Amniotic stem cell (primary cell): ENCODE results near the gene VEGFC.

ENCODE experiments used
- DNase-seq: peaks from one replicate; lab custom pipeline; 2025; lab: John Stamatoyannopoulos, UW

The VEGFC gene

DNA sequence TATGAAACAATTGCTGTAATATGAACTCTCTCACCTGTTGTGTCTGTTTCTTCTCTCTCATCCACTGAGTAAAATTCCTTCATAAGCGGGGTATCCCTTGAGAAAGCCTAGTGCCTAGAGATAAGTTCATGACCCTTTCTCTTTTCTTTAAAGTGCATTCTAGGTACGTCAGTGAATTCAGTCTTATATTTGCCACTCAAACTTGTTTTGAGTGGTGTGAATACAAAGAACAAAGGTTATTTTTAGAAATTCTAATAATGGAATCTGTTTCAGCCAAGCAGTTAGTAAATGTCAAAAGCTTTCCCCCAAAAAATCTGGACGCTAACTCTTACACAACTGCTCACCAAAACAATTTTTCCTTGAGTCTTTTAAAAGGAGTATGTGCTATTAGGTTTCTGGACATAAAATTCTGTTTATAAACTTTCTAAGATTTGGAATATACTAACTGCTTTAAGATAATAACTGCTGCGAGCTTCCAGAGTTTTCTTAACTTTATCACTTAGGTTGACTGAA is 112.0 kb downstream of the VEGFC start:
- DNase-seq: no peak

DNA sequence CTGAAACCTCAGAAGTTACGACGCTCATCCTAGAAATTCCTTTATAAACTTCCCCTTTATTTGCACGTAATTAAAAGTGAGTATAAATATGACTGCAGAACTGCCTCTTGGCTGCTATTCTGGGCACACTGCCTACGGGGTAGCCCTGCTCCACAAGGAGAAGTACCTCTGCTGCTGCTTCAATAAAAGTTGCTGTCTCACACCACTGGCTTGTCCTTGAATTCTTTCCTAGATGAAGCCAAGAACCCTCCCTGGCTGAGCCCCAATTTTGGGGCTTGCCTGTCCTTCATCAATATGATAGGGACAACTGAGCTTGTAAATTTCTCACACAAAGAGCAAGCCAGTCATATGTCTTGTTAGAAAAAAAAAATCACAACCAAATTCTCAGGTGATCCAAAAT is 115.8 kb downstream of the VEGFC start:
- DNase-seq: no peak

DNA sequence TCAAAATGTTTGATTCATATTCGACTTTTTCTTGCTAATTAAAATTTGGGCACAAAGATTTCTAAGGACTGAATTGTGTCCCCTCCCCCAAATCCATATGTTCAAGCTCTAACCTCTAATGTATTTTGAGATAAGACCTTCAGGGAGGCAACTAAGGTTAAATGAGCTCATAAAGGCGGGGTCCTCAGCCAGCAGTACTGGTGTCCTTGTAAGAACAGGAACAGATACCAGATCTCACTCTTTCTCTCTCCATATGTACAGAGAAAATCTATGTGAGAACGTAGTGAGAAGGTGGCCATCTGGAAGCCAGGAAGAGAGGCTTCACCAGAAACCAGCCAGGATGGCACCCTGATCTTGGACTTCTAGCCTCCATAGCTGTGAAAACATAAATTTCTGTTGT is 116.9 kb downstream of the VEGFC start:
- no peak for DNase-seq

DNA sequence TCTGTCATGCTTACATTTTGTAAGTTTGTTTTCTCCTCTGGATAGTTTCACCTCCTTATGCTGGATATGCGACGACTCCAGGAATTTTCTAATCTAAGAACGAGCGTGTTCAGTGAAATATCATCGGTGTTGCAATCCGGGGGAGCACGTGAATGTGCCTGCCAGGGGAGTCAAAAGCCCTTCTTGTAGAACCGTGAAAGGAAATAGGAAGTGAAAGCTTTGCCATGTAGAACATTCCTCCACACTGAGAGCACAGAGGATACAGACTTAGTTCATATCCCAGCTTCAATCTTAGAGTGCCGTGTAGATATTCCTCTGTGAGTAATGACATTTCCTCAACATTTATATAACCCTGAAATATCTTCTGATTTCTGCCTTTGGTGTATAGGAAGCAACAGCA is 121.2 kb downstream of the VEGFC start:
- no peak for DNase-seq

DNA sequence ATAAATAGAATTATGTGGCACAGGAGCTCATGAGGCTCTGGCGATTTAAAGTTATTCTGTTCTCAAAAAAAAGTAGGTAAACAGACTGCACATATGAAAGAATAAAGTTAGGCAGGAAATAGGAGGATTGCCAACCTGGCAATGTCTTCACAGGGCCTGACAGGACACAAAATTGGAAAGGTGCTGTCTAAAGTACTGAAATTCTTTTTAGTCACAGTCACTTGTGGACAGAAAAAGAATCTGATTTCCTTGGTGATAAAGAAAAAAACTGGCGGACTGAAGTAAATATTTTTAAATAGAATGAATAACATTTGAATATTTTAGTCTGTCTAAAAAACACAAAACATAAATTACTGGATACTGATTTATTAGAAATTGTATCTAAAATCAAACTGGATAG is 124.4 kb downstream of the VEGFC start:
- DNase-seq: no peak

DNA sequence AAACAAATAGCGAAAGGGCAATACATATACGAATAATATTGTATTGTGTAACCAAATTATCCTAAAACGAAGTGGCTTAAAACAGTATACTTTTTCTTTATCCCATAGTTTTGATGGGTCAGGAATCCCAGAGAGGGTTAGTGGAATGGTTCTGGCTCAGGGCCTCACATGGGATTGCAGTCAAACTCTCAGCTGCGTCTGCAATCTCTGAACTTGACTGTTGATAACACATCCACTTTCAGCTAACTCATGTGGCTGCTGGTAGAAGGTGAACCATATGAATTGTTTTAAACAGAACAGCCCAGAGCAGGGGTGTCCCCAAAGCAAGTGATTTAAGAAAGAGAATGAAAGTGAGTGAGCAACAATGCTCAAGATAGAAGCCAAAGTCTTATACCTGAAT is 127.8 kb downstream of the VEGFC start:
- no peak for DNase-seq

DNA sequence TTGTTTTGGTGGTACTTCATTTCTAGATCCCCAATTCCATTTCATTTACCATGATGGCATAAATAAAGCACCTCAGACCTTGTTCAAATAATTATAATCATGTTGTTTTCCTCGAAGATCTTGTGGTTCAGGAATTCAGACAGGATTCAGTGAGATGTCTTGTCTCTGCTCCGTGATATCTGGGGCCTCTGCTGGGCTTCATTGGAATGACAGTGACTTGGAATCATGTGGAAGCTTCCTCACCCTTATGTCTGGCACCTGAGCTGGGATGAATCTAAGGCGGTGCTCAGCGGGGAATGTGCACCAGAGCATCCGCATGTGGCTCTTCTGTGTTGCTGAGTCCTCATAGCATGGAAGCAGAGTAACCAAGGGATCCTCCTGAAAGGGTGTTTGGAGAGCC is 132.2 kb downstream of the VEGFC start:
- DNase-seq: no peak

DNA sequence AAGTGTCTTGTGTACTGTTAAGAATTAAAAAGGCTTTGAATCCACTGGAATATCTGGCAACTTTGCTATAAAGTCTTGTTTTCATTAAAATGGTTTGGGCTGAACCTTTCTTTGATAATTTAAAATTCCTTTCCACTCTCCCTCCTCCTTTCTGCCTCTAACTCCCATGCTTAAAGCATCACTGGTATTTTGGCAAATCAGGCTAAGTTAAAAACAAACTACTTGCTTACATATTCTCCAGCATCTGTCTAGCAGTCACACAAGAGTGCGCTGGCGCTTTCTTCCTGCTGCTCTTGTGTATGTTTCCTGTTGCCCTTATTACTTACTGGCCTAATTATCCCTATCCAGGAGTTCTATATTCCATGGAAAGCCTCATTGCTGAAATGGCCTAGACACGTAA is 136.6 kb downstream of the VEGFC start:
- no peak for DNase-seq

DNA sequence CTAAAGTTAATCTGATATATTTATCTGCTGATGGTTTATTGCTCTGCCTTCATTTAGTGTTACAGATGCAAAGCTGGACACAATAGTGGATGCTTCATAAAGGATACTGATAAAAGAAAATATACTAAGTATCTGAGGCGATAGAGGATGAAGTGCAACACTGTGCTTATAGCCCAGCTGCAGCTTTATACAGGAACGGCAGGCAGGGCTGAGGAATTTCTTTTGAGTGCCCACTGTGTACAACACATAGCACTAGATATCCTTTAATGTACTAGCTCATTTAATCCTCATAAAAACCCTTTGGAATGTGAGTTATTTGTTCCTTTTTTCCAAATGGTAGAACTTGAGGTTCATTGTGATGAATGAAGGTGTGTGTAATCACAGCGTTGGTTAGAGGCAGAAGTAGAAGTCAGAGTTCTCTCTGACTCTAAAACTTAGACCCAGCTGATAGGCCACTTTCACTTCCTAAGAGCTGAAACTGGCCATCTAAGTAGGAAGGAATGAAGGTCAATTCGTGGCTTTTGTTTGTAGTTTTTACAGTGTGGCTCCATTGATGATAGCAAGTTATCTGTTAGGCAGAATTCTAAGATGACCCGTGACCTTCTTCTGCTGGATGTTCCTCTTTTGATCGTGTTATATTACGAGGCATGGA is 138.0 kb downstream of the VEGFC start:
- DNase-seq: no peak

DNA sequence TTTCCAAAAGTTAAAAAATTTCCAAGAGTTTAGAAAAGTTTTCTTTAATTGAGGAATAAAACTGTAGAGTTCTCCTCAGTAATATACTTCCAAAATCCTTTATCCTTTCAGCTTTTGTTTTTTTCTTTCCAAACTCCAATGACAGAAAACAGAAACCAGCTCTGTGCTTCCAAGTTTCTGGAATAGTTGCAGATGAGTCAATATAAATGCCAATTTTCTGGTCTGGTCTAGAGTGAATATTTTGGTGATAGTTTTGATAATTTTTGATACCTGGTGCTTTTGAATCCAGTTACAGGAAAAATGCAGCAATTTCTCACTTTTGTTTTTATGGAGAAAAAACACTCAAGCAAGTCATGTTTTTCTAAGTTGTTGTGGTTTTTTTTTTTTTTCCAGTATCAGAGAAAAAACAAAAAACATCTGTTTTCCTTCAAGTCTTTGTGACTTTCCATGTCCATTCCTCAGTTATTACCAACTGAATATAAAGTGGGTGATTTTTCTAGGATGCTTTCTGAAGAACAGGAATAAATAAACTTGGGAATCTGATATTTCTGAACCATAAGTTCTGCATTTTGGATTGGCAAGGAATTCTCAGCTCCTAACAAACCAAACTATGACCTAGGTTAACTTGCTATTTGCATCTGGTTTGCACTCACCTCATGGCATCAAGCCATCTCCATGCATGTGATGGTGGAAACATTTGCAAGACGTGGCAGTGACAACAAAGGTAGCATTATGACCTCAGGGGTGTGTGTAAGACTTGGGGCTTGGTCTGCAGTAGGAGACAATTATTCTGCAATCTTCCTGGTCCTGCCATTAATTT is 139.1 kb downstream of the VEGFC start:
- no peak for DNase-seq

DNA sequence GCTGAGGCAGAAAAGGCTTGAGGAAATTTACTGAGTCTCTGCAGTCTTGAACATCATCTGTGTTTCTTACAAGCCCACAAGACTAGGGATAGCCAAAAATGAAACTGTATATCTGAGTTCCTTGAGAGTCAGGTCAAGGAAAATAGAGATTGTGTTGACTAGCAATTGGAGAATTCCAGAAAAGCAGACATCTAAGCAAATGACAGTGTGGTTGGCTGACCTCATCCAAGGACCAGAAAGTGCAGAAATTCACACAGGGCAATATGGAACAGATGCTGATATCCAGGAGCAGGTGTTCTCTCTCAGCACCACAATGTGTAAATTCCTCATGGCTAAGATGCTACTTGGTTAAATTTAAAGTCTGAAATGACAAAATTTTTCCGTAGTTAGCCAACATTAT is 146.4 kb downstream of the VEGFC start:
- DNase-seq: no peak

DNA sequence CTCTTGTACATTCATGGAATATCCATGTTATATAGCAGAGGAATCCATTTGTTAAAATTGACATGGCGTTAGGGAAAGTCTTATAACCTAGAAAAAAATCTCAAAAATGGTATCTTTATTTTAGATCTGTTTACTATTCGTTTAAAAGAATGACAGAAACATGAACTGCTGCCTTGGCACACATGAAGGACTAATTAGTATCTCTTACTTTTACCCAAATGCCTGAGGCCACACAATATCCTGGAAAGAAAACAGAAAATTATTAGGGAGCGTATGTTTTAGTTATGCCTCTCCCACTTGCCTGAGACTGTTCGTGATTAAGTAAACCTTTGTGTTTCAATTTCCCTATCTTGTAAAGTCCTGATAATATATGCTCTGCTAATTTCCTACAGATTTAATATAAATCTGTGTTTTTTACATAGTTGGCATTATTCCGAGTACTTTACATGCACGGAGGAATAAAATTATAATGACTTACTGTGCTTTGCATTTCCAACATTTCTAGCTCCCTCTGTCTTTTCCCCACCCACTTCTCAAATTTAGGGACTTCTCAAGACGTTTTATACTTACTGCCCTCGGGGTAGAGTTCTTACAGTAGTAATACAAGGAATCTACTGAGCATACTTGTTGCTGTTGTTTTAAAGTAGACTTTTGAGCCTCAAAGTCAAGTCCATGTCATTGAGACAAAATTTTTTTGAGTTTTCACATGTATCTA is 147.3 kb downstream of the VEGFC start:
- DNase-seq: no peak

DNA sequence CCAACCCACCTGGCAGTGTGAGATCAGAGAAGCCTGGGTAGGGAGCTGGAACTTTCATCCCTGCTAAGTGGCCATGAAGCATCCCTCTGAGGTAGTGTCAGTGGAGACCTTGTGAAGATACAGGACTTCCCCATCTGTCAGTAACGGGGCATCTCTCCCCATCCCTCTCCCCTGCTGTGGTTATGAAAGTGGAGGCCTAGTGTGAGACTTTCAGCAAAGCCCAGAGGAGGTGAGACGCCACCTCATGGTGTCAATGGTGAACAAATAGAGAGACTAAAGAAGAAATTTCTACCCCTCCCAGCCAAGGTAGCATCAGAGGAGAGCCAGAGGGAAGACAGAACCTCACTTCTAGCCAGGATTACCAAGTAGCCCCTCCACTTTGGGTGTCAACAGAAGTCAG is 150.2 kb downstream of the VEGFC start:
- DNase-seq: no peak

DNA sequence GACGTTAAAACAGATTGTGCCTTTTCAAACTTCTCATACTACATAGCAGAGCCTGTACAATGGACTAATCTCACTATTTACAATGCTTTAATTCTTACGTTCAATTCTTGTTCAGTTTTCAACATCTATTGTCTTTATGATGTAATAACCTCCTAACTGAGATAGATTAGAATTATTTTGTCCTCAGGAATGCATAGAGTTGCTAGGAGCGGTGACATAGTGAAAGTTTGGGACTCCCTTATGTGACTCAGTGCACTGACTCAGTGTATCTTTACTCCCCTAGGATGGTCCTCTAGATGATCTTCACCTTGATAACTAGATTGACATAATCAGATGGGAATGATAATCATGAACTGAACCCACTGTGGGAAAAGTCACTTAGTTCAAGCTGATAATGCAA is 151.5 kb downstream of the VEGFC start:
- DNase-seq: no peak

DNA sequence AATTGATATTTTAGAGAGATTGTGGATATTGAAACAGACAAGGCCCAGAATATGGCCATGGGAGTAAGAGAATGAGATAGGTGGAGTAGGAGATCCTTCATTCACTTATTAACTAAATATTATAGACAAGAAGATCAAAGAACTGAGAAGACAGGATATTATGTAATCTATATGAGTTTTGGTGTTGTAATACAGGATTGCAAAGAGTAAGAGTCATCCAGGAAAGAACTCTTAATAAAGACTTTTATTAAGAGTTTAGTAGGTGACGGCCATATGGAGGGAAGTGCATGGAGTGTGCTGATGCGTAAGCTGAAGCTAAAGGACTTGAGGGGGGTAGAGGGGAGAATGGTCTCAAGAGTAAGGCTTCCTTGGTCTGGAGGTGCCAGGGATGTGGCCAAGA is 153.7 kb downstream of the VEGFC start:
- DNase-seq: no peak

DNA sequence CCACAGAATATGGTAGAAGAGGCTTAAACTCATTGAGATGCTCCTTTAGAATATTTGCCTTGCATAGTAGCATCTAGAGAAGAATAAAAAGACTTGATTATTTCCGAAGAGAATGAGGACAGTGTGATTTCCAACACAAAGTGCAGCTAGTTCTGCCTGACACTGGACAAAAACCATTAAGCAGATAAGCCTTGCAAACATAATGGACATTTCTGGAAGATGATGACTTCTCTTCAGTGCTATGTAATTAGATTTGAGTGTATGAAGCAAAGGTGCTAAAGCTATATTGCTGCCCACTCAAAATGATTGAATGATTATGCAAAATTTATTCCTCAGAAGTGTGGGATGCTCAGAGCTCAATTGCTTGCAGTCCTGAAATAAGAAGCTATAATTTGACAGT is 156.4 kb downstream of the VEGFC start:
- DNase-seq: no peak

DNA sequence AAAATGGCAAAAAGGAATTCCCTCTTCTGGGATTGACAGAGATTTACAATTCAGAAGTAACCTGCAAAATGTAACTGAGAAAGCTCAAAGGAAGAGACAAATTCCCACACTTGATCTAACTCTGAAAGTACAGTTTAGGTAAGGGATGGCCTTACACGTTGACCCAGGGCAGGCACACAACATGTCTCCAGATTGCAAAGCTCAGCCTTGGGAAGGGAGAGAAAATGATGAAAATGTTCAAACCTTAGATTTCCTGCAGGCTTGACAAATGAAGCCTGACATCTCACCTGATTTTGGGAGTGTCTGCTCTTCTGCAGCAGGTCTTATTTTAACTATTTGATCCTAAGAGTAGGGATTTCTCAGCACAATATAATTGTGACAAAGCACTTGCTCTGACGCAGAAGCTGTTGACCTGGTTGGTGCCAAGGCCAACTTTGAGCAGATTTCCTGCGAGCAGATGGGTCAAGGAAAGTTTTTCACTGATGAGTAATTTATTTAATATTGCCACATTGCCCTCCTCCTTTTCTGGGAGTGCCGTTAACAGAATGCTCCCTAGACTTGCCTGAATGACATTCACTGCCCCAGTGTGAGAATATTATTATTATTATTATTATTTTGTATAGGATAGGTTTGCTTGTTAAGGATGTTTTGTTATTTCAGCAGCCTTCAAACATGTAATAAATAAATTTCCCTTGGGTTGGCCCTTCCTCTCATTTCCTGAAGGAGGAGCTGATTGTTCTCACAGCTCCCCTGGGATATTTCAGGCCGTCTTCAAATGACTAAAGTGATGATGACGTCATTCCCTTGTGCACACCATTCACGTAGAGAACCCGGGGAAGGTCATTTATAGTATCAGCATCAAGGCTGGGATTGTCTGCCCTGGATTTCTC is 157.1 kb downstream of the VEGFC start:
- DNase-seq: no peak
